ENCODE results near the gene TRPV2.
A peak's percentile ranks its signal among the peaks of the same experiment; 100 is the strongest.
"Not testable (repeated sequence)": the region's sequence is repeated elsewhere in the genome, so short reads cannot be mapped to it uniquely, and the experiment has no call there.

TRPV2 gene

DNA sequence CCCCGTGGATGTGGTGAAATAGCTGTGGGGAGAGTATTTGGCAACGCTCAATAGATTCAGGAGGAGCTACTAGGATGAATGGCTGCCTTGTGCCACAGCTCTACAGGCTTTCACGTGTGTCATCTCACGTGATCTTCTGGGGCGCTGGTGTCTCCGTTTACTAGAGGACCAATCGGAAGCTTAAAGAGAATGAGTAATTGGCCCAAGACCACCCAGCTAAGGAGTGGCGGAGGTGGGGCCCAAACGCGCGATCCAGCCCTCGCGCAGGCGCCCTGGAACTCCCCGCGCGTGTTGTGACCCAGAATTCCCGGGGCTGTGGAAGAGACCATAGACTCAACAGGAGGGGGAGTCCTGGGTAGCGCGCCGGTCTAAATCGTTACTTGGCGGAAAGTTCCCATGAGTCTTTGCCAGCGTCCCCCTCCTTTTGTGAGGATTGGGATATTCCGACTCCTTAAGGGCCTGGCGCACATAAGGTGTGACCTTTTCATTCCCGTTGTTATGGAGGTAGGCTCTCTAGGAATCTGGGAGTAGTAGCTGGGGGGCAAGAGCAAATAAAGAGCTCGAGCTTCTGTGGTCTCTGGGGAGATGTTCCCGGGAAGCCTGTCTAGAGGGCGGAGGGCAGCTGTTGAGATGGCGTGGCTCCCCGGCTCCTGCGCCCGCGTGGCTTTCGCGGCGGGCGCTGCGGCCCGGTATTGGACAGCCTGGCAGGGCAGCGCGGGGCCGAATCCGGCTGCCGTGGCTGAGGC lies 23.4 kb downstream of the TRPV2 start:
- peak; percentile 98 for DNase-seq

- no peak for DNase-seq
Measured at GRCh38 chr17:16439303-16439791, 24.0 kb downstream of the TRPV2 start.

GRCh38 chr17:16439811-16440351 lies 24.5 kb downstream of the TRPV2 start:
- DNase-seq, result no peak

- DNase-seq, result not testable (repeated sequence)
Measured at GRCh38 chr17:16440354-16440753, 25.0 kb downstream of the TRPV2 start.

DNA sequence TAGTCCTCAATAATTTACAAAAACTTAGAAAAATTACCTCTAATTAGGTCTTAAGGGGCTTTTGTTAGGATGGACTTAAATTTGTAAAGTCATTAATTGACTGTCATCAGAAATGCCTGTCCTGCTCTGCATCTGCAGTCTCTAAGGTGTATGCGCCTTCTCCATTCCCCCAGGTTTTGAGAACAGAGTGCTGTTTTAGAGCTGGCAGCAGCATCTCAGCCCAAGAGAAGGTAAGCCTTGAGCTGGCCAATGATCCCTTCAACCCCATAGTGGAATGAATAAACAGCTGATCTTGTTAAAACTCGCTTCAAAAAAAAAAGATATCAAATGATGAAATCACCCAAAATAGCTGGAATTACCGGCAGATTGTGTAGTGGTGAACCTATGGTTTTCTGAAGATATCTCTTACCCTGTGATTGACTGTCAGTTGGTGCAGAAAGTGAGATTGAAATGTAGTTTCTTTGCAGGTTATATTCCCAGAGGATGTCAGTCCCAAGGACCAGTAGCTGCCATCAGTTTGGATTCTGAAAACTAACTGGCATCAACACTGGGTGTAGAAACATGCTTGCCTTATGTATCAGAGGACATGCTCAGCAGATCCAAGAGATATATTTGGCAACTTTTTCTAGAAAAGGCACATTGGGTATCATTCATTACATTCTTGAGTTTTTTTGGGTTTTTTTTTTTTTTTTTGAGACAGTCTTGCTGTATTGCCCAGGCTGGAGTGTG lies 25.7 kb downstream of the TRPV2 start:
- no peak for DNase-seq

DNA sequence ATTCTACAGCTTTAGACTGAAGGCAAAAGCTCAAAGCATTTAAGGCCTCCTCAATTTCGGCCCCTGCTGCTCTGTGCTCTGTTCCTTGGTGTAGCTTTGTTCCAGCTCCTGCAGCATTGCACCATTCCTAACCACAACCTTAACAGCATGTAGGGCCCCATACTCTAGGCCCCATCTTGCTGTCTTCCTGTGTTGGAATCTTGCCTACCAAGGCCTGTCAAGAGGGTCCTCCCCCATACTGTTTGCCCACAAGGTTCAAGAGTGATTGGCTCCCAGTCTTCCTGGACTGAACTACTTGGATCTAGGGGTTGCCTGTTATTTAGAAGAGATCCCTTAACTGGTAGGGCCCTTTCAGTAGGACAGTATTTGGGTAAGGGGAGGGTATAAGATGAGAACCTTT lies 26.8 kb downstream of the TRPV2 start:
- no peak for DNase-seq

- DNase-seq, result no peak
Measured at GRCh38 chr17:16442594-16443510, 27.5 kb downstream of the TRPV2 start.

DNA sequence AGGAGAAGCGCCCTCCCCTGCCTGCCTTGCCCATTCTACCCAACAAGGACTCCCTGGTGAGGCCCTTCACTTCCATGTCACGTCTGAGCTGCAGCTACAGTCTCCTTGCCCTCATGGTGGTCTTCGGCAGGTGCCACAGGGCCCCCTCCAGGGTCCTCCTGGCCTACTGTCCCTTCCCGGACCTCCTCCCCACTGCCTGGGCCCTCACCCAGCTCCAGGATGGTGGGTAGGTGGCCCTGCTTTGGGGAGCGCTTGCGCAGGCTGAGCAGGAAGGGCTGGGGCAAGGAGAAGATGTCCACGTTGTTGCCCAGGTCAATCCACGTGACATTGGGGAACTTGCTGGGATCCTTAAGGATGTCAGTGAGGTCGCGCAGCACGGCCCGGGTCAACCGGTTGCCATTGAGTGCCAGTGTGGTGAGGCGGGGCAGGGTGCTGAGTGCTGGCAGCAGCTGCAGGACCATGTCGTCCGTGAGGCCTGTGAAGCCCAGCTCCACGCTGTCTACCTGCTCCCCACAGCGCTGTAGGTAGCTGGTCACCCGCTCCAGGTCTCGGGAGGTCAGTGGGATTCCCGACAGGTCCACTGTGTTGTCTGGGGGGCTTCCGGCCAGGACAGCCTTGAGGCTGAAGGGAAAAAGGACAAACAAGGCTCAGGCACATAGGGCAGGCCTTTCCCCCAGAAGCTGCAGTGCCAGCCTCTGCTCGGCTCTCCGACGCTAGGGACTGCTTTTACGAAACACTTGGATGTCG lies 28.3 kb downstream of the TRPV2 start:
- no peak for DNase-seq

GRCh38 chr17:16444258-16444886 lies 29.0 kb downstream of the TRPV2 start:
- no peak for DNase-seq

- no peak for DNase-seq
Measured at GRCh38 chr17:16446338-16446983, 31.1 kb downstream of the TRPV2 start.

DNA sequence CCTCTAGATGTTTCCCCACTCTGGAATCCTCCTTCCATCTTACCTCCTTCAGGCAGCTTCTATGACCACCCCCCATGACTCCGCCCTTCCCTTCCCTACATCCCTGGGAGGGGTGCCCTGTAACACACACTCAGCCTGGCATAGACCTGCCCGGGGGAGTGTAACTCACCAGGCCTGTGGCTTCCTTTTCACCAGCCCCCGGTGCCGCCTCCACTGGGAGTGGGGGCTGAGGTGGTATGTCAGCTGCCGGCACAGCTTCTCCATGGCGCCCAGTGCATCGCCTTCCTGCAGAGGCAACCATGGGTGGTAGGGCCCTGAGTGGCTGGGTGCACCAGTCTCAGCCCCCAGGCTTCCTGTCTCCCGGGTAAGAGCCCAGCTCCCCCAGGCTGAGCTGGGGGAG lies 32.3 kb downstream of the TRPV2 start:
- peak; percentile 66 for DNase-seq

DNA sequence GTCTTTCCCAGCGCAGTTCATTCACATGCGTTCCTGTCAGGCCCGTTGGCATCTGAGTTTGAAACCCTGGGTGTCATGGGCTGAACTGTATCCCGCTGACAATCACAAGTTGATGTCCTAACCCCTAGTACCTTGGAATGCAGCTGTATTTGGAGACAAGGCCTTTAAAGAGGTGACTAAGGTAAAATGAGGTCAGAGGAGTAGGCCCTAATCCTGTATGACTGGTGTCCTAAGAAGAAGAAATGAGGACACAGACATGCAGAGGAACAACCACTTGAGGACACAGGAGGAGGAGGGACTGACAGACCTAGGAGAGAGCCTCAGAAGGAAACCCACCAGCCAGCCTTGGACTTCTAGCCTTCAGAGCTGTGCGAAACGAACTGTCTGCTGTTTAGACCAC lies 33.1 kb downstream of the TRPV2 start:
- no peak for DNase-seq

DNA sequence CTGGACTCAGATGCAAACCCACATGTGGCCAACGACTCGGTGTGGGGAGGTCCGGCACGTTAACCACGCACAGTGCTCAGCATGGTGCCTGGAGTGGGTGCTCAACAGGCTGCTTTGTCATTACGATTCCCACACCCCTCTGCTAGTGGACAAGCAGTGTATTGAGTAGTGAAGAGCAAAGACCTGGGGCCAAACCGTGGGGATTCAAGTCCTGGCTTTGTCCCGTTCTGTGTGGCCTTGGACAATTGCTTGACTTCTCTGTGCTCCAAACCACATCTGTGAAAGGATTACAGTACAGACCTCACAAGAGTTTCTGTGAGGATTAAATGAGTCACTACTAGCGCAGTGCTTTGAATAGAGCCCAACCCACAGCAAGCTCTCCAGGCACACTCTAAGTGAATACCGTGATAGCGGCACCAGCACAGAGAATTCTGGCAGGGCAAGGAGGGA lies 33.8 kb downstream of the TRPV2 start:
- no peak for DNase-seq

GRCh38 chr17:16450028-16450427 lies 34.7 kb downstream of the TRPV2 start:
- no peak for DNase-seq

GRCh38 chr17:16452268-16452667 lies 36.9 kb downstream of the TRPV2 start:
- not testable (repeated sequence) for DNase-seq

- no peak for DNase-seq
Measured at GRCh38 chr17:16453493-16453851, 38.1 kb downstream of the TRPV2 start.

- DNase-seq, result no peak
Measured at GRCh38 chr17:16455997-16456741, 40.8 kb downstream of the TRPV2 start.

GRCh38 chr17:16456742-16457316 lies 41.5 kb downstream of the TRPV2 start:
- no peak for DNase-seq

- no peak for DNase-seq
Measured at GRCh38 chr17:16459271-16459670, 43.9 kb downstream of the TRPV2 start.
